Body of pancreas (tissue), 4 donors: ENCODE results near the gene DUXA.

Experiments
- POLR2A ChIP-seq, 3 donors: fragments of 450-650 bp; IDR thresholded peaks; one replicate each; pipeline ENCODE4 v1.6.1; 2016; ENCODE audit warnings: antibody characterized with exemption in 3 of 3, mild to moderate bottlenecking in 2 of 3
- TF ChIP-seq, protein P1 (sequence below), 7 experiments: fragments of 450-650 bp in 4 of 7; fragments of 200-600 bp in 3 of 7; sonication (generic) in 3 of 7; IDR thresholded peaks; one replicate each; pipeline ENCODE4 v1.5.1; 2016 to 2019; ENCODE audit warnings: antibody characterized with exemption in 7 of 7

- TF ChIP-seq, protein P1, sequence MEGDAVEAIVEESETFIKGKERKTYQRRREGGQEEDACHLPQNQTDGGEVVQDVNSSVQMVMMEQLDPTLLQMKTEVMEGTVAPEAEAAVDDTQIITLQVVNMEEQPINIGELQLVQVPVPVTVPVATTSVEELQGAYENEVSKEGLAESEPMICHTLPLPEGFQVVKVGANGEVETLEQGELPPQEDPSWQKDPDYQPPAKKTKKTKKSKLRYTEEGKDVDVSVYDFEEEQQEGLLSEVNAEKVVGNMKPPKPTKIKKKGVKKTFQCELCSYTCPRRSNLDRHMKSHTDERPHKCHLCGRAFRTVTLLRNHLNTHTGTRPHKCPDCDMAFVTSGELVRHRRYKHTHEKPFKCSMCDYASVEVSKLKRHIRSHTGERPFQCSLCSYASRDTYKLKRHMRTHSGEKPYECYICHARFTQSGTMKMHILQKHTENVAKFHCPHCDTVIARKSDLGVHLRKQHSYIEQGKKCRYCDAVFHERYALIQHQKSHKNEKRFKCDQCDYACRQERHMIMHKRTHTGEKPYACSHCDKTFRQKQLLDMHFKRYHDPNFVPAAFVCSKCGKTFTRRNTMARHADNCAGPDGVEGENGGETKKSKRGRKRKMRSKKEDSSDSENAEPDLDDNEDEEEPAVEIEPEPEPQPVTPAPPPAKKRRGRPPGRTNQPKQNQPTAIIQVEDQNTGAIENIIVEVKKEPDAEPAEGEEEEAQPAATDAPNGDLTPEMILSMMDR (IDR thresholded peaks at IDR 0.05): no peak
- no peak for TF ChIP-seq POLR2A (IDR thresholded peaks at IDR 0.05)
Observed at GRCh38 chr19:57110592-57111328, 56.5 kb downstream of the DUXA start.
